HEK293 (cell line): ENCODE data around the gene HIVEP2.

Experiments
- SP2 ChIP-seq: fragments of 450-650 bp; formaldehyde crosslinking; IDR thresholded peaks from 2 replicates; pipeline ENCODE4 v1.5.1; 2016; ENCODE audit warnings: missing biosample characterization, missing genetic modification characterization
- ZBTB1 ChIP-seq: fragments of 450-650 bp; formaldehyde crosslinking; IDR thresholded peaks from 2 replicates; pipeline ENCODE4 v1.5.1; 2016; ENCODE audit warnings: missing biosample characterization, missing genetic modification characterization
- ZNF416 ChIP-seq: fragments of 450-650 bp; formaldehyde crosslinking; IDR thresholded peaks from 2 replicates; pipeline ENCODE4 v1.5.1; 2016; ENCODE audit warnings: missing biosample characterization, missing genetic modification characterization
- ZNF510 ChIP-seq: fragments of 450-650 bp; formaldehyde crosslinking; IDR thresholded peaks from 2 replicates; pipeline ENCODE4 v1.5.1; 2018; ENCODE audit warnings: mild to moderate bottlenecking, missing genetic modification characterization, missing biosample characterization; ENCODE audit not compliant: insufficient replicate concordance
- ZNF518A ChIP-seq: fragments of 450-650 bp; formaldehyde crosslinking; conservative IDR thresholded peaks from 2 replicates; pipeline ENCODE4 v1.5.1; 2016; ENCODE audit warnings: low read depth, missing biosample characterization, missing genetic modification characterization
- ZNF558 ChIP-seq: fragments of 450-650 bp; formaldehyde crosslinking; IDR thresholded peaks from 2 replicates; pipeline ENCODE4 v1.5.1; 2016; ENCODE audit warnings: missing biosample characterization, missing genetic modification characterization
- ZNF580 ChIP-seq: fragments of 450-650 bp; formaldehyde crosslinking; IDR thresholded peaks from 2 replicates; pipeline ENCODE4 v1.5.1; 2016; ENCODE audit warnings: missing biosample characterization, missing genetic modification characterization
- ZSCAN5A ChIP-seq: fragments of 450-650 bp; formaldehyde crosslinking; IDR thresholded peaks from 2 replicates; pipeline ENCODE4 v1.5.1; 2016; ENCODE audit warnings: missing biosample characterization, missing genetic modification characterization

GRCh38 chr6:142947714-142948480 lies 2.9 kb upstream of the HIVEP2 start:
- no peak; the same call in 1 of the 2 replicates for TF ChIP-seq ZNF558 (tag by site-specific recombination)
- no peak for TF ChIP-seq SP2 (tag by site-specific recombination)
- TF ChIP-seq ZNF510 (tag by site-specific recombination) = no peak
- TF ChIP-seq ZNF580 (tag by site-specific recombination) = no peak
- no peak for TF ChIP-seq ZSCAN5A
- no peak for TF ChIP-seq ZNF416
- no peak for TF ChIP-seq ZNF518A
- no peak for TF ChIP-seq ZBTB1
